ENCODE results near the gene MTX3.

Gene MTX3

GRCh38 chr5:79984363-79984762 lies 6.7 kb downstream of the MTX3 start:
- Histone ChIP-seq H3K9ac (ENCODE audit: low read depth in 1 of 2, low read length in 2 of 2) (no peak overlapping the region), H3K4me1 (ENCODE audit: control insufficient read depth in 1 of 2, insufficient read depth in 2 of 2, low read length in 2 of 2) (no peaks in the 10 kb centered on the region), H3K9me3 (ENCODE audit: control insufficient read depth in 1 of 2, low read length in 2 of 2) (no peaks in the 10 kb centered on the region), H3K27ac (ENCODE audit: low read depth, low read length) (no peak overlapping the region), H3K27me3 (ENCODE audit: control insufficient read depth in 1 of 2, insufficient read depth in 2 of 2, low read length in 2 of 2) (no peaks in the 10 kb centered on the region), H3K4me3 (ENCODE audit: low read depth in 1 of 2, low read length in 2 of 2) (no peak overlapping the region), H3K36me3 (ENCODE audit: control insufficient read depth in 1 of 2, insufficient read depth in 2 of 2, low read length in 2 of 2) (peaks cover 28 to 61% of the 10 kb centered on the region in 2 donors)

- Histone ChIP-seq H3K9ac (ENCODE audit: low read depth in 1 of 2, low read length in 2 of 2) (no peak overlapping the region), H3K4me1 (ENCODE audit: control insufficient read depth in 1 of 2, insufficient read depth in 2 of 2, low read length in 2 of 2) (no peaks in the 10 kb centered on the region), H3K27ac (ENCODE audit: low read depth, low read length) (no peak overlapping the region), H3K36me3 (ENCODE audit: control insufficient read depth in 1 of 2, insufficient read depth in 2 of 2, low read length in 2 of 2) (peaks cover 27 to 61% of the 10 kb centered on the region in 2 donors), H3K27me3 (ENCODE audit: control insufficient read depth in 1 of 2, insufficient read depth in 2 of 2, low read length in 2 of 2) (no peaks in the 10 kb centered on the region), H3K9me3 (ENCODE audit: control insufficient read depth in 1 of 2, low read length in 2 of 2) (no peaks in the 10 kb centered on the region), H3K4me3 (ENCODE audit: low read depth in 1 of 2, low read length in 2 of 2) (no peak overlapping the region)
These were observed 7.4 kb downstream of the MTX3 start for GRCh38 chr5:79983618-79984017.

- Histone ChIP-seq H3K27me3 (ENCODE audit: control insufficient read depth in 1 of 2, insufficient read depth in 2 of 2, low read length in 2 of 2) (no peaks in the 10 kb centered on the region), H3K4me1 (ENCODE audit: control insufficient read depth in 1 of 2, insufficient read depth in 2 of 2, low read length in 2 of 2) (no peaks in the 10 kb centered on the region), H3K9me3 (ENCODE audit: control insufficient read depth in 1 of 2, low read length in 2 of 2) (no peaks in the 10 kb centered on the region), H3K27ac (ENCODE audit: low read depth, low read length) (no peak overlapping the region), H3K36me3 (ENCODE audit: control insufficient read depth in 1 of 2, insufficient read depth in 2 of 2, low read length in 2 of 2) (peaks cover 24 to 57% of the 10 kb centered on the region in 2 donors), H3K4me3 (ENCODE audit: low read depth in 1 of 2, low read length in 2 of 2) (no peak overlapping the region), H3K9ac (ENCODE audit: low read depth in 1 of 2, low read length in 2 of 2) (no peak overlapping the region)
These were observed 8.9 kb downstream of the MTX3 start for GRCh38 chr5:79982136-79982535.

- Histone ChIP-seq H3K27me3 (ENCODE audit: control insufficient read depth in 1 of 2, insufficient read depth in 2 of 2, low read length in 2 of 2) (no peaks in the 10 kb centered on the region), H3K9me3 (ENCODE audit: control insufficient read depth in 1 of 2, low read length in 2 of 2) (no peaks in the 10 kb centered on the region), H3K4me3 (ENCODE audit: low read depth in 1 of 2, low read length in 2 of 2) (no peak overlapping the region), H3K36me3 (ENCODE audit: control insufficient read depth in 1 of 2, insufficient read depth in 2 of 2, low read length in 2 of 2) (peaks cover 10 to 20% of the 10 kb centered on the region in 2 donors), H3K9ac (ENCODE audit: low read depth in 1 of 2, low read length in 2 of 2) (no peak overlapping the region), H3K27ac (ENCODE audit: low read depth, low read length) (no peak overlapping the region), H3K4me1 (ENCODE audit: control insufficient read depth in 1 of 2, insufficient read depth in 2 of 2, low read length in 2 of 2) (no peaks in the 10 kb centered on the region)
These were observed 14.1 kb downstream of the MTX3 start for GRCh38 chr5:79976759-79977515.

GRCh38 chr5:79975422-79975821 lies 15.6 kb downstream of the MTX3 start:
- Histone ChIP-seq H3K4me1 (ENCODE audit: control insufficient read depth in 1 of 2, insufficient read depth in 2 of 2, low read length in 2 of 2) (no peaks in the 10 kb centered on the region), H3K4me3 (ENCODE audit: low read depth in 1 of 2, low read length in 2 of 2) (no peak overlapping the region), H3K27me3 (ENCODE audit: control insufficient read depth in 1 of 2, insufficient read depth in 2 of 2, low read length in 2 of 2) (no peaks in the 10 kb centered on the region), H3K36me3 (ENCODE audit: control insufficient read depth in 1 of 2, insufficient read depth in 2 of 2, low read length in 2 of 2) (peaks cover 7 to 9% of the 10 kb centered on the region in 2 donors), H3K9me3 (ENCODE audit: control insufficient read depth in 1 of 2, low read length in 2 of 2) (no peaks in the 10 kb centered on the region), H3K9ac (ENCODE audit: low read depth in 1 of 2, low read length in 2 of 2) (no peak overlapping the region), H3K27ac (ENCODE audit: low read depth, low read length) (no peak overlapping the region)

- H3K9me3 ChIP-seq (ENCODE audit: control insufficient read depth in 1 of 2, low read length in 2 of 2), result no peaks in the 10 kb centered on the region
- no peaks in the 10 kb centered on the region for H3K27me3 ChIP-seq (ENCODE audit: control insufficient read depth in 1 of 2, insufficient read depth in 2 of 2, low read length in 2 of 2)
- no peak overlapping the region for H3K4me3 ChIP-seq (ENCODE audit: low read depth in 1 of 2, low read length in 2 of 2)
- H3K27ac ChIP-seq (ENCODE audit: low read depth, low read length), result no peak overlapping the region
- no peak overlapping the region for H3K9ac ChIP-seq (ENCODE audit: low read depth in 1 of 2, low read length in 2 of 2)
- H3K4me1 ChIP-seq (ENCODE audit: control insufficient read depth in 1 of 2, insufficient read depth in 2 of 2, low read length in 2 of 2), result no peaks in the 10 kb centered on the region
- peaks cover 7 to 9% of the 10 kb centered on the region in 2 donors for H3K36me3 ChIP-seq (ENCODE audit: control insufficient read depth in 1 of 2, insufficient read depth in 2 of 2, low read length in 2 of 2)
These were observed 16.2 kb downstream of the MTX3 start for GRCh38 chr5:79974886-79975285.

- H3K4me3 ChIP-seq (ENCODE audit: low read depth in 1 of 2, low read length in 2 of 2), result no peak overlapping the region
- H3K9ac ChIP-seq (ENCODE audit: low read depth in 1 of 2, low read length in 2 of 2), result no peak overlapping the region
- H3K4me1 ChIP-seq (ENCODE audit: control insufficient read depth in 1 of 2, insufficient read depth in 2 of 2, low read length in 2 of 2), result no peaks in the 10 kb centered on the region
- H3K36me3 ChIP-seq (ENCODE audit: control insufficient read depth in 1 of 2, insufficient read depth in 2 of 2, low read length in 2 of 2), result peaks cover 7 to 9% of the 10 kb centered on the region in 2 donors
- H3K27ac ChIP-seq (ENCODE audit: low read depth, low read length), result no peak overlapping the region
- no peaks in the 10 kb centered on the region for H3K9me3 ChIP-seq (ENCODE audit: control insufficient read depth in 1 of 2, low read length in 2 of 2)
- H3K27me3 ChIP-seq (ENCODE audit: control insufficient read depth in 1 of 2, insufficient read depth in 2 of 2, low read length in 2 of 2), result no peaks in the 10 kb centered on the region
These were observed 17.1 kb downstream of the MTX3 start for GRCh38 chr5:79973996-79974395.

GRCh38 chr5:79973511-79973910 lies 17.6 kb downstream of the MTX3 start:
- Histone ChIP-seq H3K4me3 (ENCODE audit: low read depth in 1 of 2, low read length in 2 of 2) (no peak overlapping the region), H3K9me3 (ENCODE audit: control insufficient read depth in 1 of 2, low read length in 2 of 2) (no peaks in the 10 kb centered on the region), H3K36me3 (ENCODE audit: control insufficient read depth in 1 of 2, insufficient read depth in 2 of 2, low read length in 2 of 2) (peaks cover 7 to 9% of the 10 kb centered on the region in 2 donors), H3K27me3 (ENCODE audit: control insufficient read depth in 1 of 2, insufficient read depth in 2 of 2, low read length in 2 of 2) (peaks cover 0 to 4% of the 10 kb centered on the region in 2 donors), H3K4me1 (ENCODE audit: control insufficient read depth in 1 of 2, insufficient read depth in 2 of 2, low read length in 2 of 2) (no peaks in the 10 kb centered on the region), H3K9ac (ENCODE audit: low read depth in 1 of 2, low read length in 2 of 2) (no peak overlapping the region), H3K27ac (ENCODE audit: low read depth, low read length) (no peak overlapping the region)

- Histone ChIP-seq H3K4me3 (ENCODE audit: low read depth in 1 of 2, low read length in 2 of 2) (no peak overlapping the region), H3K9ac (ENCODE audit: low read depth in 1 of 2, low read length in 2 of 2) (no peak overlapping the region), H3K9me3 (ENCODE audit: control insufficient read depth in 1 of 2, low read length in 2 of 2) (no peaks in the 10 kb centered on the region), H3K27ac (ENCODE audit: low read depth, low read length) (no peak overlapping the region), H3K4me1 (ENCODE audit: control insufficient read depth in 1 of 2, insufficient read depth in 2 of 2, low read length in 2 of 2) (no peaks in the 10 kb centered on the region), H3K27me3 (ENCODE audit: control insufficient read depth in 1 of 2, insufficient read depth in 2 of 2, low read length in 2 of 2) (peaks cover 0 to 4% of the 10 kb centered on the region in 2 donors), H3K36me3 (ENCODE audit: control insufficient read depth in 1 of 2, insufficient read depth in 2 of 2, low read length in 2 of 2) (peaks cover 0 to 4% of the 10 kb centered on the region in 2 donors)
These were observed 19.9 kb downstream of the MTX3 start for GRCh38 chr5:79971156-79971555.

- Histone ChIP-seq H3K4me1 (ENCODE audit: control insufficient read depth in 1 of 2, insufficient read depth in 2 of 2, low read length in 2 of 2) (no peaks in the 10 kb centered on the region), H3K27ac (ENCODE audit: low read depth, low read length) (no peak overlapping the region)
These were observed 24.6 kb downstream of the MTX3 start for GRCh38 chr5:79966448-79966847.

More at GRCh38 chr5:79966448-79966847, 24.6 kb downstream of the MTX3 start:
- Histone ChIP-seq H3K9me3 (ENCODE audit: control insufficient read depth in 1 of 2, low read length in 2 of 2) (no peaks in the 10 kb centered on the region), H3K9ac (ENCODE audit: low read depth in 1 of 2, low read length in 2 of 2) (no peak overlapping the region), H3K36me3 (ENCODE audit: control insufficient read depth in 1 of 2, insufficient read depth in 2 of 2, low read length in 2 of 2) (no peaks in the 10 kb centered on the region), H3K27me3 (ENCODE audit: control insufficient read depth in 1 of 2, insufficient read depth in 2 of 2, low read length in 2 of 2) (peaks cover 0 to 8% of the 10 kb centered on the region in 2 donors), H3K4me3 (ENCODE audit: low read depth in 1 of 2, low read length in 2 of 2) (no peak overlapping the region)

All from duodenal mucosa (tissue), 2 donors.